ENCODE data around the gene STAU1. TPM values are rescaled to one million over a fixed set of nuclear protein-coding genes. Genes with fewer than 3 reads are reported as not detected.
A peak's percentile ranks its signal among the peaks of the same experiment; 100 is the strongest.

STAU1 gene
- total and polyA plus RNA-seq, 2 of the 13 experiments (the other 11 are each of a cell fraction or from before 2014, with no cell fraction given), result 119 to 133 TPM

- TF ChIP-seq, protein P1, sequence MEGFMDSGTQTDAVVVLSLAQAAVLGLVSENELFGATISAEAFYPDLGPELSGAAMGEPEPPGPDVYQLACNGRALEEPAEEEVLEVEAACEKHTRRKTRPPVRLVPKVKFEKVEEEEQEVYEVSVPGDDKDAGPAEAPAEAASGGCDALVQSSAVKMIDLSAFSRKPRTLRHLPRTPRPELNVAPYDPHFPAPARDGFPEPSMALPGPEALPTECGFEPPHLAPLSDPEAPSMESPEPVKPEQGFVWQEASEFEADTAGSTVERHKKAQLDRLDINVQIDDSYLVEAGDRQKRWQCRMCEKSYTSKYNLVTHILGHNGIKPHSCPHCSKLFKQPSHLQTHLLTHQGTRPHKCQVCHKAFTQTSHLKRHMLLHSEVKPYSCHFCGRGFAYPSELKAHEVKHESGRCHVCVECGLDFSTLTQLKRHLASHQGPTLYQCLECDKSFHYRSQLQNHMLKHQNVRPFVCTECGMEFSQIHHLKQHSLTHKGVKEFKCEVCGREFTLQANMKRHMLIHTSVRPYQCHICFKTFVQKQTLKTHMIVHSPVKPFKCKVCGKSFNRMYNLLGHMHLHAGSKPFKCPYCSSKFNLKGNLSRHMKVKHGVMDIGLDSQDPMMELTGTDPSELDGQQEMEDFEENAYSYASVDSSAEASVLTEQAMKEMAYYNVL (CRISPR knock-in tag; IDR thresholded peaks at IDR 0.05; ENCODE audit: borderline replicate concordance), result no peak
- TF ChIP-seq SRY (CRISPR knock-in tag; IDR thresholded peaks at IDR 0.05) (peak; percentile 74), KMT2B (CRISPR knock-in tag; IDR thresholded peaks at IDR 0.05) (peak; percentile 96), PRDM4 (CRISPR knock-in tag; IDR thresholded peaks at IDR 0.05; ENCODE audit: borderline replicate concordance) (no peak), POGZ (CRISPR knock-in tag; IDR thresholded peaks at IDR 0.05) (no peak; the same call in 1 of the 2 replicates), FOXO4 (CRISPR knock-in tag; conservative IDR thresholded peaks at IDR 0.05) (no peak), ZNF121 (CRISPR knock-in tag; IDR thresholded peaks at IDR 0.05) (no peak; the same call in 1 of the 2 replicates), RCOR2 (CRISPR knock-in tag; IDR thresholded peaks at IDR 0.05) (no peak; the same call in 1 of the 2 replicates), ZMYM3 (CRISPR knock-in tag; IDR thresholded peaks at IDR 0.05) (peak; percentile 67), PBX2 (CRISPR knock-in tag; IDR thresholded peaks at IDR 0.05) (no peak), ZNF567 (CRISPR knock-in tag; IDR thresholded peaks at IDR 0.05; ENCODE audit: borderline replicate concordance) (peak; percentile 95), PATZ1 (CRISPR knock-in tag; IDR thresholded peaks at IDR 0.05) (peak; percentile 82)
- TF ChIP-seq, protein P2, sequence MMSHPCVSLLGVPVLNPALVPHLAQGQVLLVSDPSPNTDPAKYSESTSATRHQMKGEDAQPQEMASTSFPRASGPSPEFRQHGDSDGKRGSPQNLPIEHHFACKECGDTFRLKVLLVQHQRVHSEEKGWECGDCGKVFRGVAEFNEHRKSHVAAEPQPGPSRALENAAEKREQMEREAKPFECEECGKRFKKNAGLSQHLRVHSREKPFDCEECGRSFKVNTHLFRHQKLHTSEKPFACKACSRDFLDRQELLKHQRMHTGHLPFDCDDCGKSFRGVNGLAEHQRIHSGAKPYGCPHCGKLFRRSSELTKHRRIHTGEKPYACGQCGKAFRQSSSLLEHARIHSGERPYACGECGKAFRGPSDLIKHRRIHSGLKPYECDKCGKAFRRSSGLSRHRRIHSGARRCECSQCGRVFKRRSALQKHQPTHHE (CRISPR knock-in tag; IDR thresholded peaks at IDR 0.05; ENCODE audit: borderline replicate concordance), result peak; percentile 71; the same call in 1 of the 2 replicates
These were observed 31.2 kb upstream of the STAU1 start, which contains the start of gene DDX27 (continued) for GRCh38 chr20:49219091-49219923.
